Cerebellar nuclear complex (tissue), 1 donor: ENCODE data around the gene PNLIPRP1.

Experiments used
- DNase-seq, 2 experiments: peaks; one replicate each; lab custom pipeline; 2025; lab: John Stamatoyannopoulos, UW

The PNLIPRP1 gene

DNA sequence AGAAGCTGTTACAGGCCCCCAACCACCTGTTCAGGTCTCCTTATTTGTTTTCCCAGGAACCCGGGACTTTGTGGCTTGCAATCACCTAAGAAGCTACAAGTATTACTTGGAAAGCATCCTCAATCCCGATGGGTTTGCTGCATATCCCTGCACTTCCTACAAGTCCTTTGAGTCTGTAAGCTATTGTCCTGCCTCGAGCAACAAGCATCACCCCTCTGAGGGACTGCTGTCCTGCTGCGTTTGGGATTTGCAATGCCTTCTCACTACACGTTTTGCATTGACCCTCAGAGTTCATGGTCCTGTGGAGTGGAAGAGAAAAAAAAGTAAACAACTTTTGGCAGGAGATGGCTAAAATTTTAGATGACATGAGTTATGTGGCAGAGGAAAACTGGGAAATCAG is 9.2 kb downstream of the PNLIPRP1 start:
- no peak for DNase-seq

DNA sequence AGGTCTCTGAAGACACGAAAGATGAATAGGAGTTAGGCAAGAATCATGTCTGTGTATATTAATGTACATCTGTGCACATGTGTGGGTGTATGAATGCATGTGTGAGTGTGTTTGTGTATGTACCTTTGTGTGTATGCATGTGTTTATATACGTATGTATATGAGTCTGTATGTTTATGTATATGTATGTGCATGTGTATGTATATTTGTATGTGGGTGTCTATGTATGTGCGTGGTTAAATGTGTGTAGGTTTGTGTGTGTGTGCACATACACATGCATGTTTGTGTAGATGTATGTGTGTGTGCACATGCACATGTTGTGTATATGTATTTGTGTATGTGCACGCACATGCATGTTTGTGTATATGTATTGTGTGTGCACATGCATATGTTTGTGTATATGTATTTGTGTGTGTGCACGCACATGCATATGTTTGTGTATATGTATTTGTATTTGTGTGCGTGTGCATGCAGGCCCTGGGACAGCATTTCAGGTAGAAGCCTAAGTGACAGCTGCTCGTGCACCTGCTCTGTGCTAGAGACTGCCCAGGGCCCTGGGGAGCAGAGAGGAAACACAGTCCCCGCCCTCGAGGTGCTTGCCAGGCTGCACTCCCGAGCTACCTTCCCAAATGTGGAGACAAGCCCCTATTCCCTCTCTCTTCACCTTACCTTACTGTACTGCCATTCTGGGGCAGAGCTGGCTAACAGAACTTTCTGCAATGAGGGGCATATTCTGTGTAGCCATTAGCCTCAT is 12.1 kb downstream of the PNLIPRP1 start:
- no peak for DNase-seq

DNA sequence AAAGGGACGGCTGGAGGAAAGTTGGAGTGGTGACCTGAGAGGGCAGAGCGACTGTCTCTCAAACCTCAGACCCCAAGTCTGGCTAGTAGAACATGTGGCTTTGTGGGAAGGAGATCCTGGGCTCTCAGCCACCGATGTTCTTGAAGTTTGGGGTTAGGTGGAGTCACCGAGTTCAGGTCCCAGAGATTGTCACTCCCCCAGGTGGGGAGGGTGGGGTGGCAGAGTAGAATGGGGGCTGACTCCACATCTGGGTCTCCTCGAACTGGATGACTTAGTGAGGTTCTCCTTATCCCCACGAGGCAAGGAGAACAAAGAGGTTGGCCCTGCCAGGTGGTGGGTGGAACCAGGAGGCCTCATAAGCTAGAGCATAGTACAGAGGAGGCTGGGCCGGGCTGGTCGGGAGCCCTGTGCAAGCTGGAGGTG is 15.3 kb downstream of the PNLIPRP1 start:
- DNase-seq: no peak

GRCh38 chr10:116607336-116607735 is 16.6 kb downstream of the PNLIPRP1 start:
- no peak for DNase-seq

DNA sequence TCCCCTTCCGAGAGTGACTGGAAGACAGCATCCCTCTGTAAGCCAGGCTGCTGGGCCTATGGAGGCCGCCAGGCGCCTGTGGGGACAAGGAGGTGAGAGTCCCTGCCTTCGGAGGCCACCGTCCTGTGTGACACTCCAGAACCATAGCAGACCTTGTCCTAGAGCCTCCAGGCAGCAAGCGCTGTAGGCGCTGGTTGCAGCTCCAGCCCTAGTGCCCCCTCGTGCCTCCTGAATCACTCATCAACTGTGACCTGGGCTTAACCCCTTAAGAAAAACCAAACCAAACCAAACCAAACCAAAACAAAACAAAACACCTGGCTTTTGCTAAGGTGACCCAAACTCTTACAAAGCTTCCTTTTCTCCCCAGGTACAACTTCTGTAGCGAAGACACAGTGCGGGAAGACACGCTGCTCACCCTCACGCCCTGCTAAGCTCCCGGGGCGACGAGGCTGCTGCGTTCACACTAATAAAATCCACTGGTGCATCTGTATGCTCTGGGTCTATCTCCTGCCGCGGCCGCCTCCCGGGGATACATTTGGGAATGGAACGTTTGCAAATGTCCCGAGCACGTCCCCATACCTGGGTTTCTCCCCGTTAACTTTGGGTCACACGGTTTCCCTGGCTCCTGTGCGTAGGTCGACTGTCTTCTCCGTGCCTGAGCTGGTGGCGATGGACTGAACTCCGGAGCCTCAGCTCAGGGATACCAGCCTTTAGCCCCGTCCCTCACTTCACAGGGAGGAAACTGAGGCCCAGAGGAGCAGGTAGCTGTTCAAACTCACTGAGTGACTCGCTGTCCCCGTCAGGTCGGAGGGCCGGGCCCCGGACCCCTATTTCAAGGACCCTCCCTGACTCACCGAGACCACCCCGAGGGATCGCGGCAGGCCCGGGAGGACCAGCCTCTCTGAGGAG is 18.2 kb downstream of the PNLIPRP1 start:
- DNase-seq: no peak

GRCh38 chr10:116610443-116611152 is 19.8 kb downstream of the PNLIPRP1 start:
- DNase-seq: no peak

- no peak for DNase-seq
Measured at GRCh38 chr10:116611153-116611545, 20.4 kb downstream of the PNLIPRP1 start.

DNA sequence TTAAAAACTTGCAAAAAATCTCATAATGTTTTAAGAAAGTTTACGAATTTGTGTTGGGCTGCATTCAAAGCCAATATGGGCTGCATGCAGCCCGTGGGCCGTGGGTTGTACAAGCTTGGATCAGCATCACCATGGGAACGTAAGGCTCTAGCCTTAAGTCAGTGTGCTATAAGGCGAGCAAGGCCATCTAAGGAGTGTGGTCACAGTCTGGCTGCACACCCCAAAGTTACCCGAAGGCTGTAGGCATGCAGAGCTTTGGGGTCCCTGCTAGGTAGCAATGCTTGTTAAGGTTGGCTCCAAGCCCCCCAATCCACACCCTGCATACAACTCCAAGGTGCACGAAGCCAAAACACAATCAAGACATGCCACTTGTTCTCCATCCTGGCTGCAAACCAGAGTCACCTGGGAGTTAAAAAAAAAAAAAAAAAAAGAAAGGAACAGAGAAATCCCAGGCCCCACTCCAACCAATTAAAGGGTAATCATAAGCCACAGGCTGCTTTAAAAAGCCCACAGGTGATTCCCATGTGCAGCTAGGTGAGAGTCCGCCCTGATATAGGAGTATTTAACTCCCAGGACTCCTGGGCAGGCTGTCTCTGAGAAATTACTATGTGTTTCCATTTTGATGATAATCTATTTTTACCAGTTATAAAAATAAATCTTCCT is 21.5 kb downstream of the PNLIPRP1 start:
- no peak for DNase-seq

DNA sequence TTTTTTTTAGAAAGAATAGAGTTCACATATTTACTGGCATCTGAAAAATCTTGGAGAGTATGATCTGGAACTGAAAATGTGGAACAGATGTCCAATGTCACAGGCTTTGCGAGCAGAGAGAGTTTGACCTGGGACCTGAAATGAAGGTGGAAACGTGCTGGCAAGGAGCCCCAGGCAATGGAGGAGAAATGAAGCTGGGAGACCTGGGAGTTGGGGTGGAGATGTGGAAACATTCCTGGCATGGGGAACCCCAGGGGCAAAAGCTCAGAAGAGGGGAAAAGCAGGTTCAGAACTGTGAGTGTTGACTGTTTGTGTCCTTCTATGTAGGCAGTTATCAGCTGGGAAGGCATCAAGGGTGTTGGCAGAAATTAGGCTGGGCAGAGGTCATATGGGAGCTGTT is 22.7 kb downstream of the PNLIPRP1 start:
- DNase-seq: no peak

DNA sequence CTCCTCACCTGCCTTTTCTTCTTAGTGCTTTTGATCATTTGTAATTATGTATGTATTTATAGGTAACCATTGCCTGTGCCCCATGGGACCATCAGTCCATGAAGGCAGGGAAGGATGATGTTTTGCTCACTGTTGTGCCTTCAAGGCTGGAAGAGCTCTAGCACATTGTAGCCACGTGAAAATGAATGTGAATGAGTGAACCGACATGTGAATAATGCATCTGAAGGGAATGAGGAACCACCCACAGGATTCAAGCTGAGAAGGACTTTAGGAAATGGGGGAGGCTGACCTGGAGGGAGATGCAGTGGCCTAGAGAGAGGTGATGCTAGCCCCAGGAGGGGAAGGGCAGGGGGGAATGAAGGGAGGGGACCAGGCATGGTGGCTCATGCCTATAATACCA is 24.0 kb downstream of the PNLIPRP1 start:
- no peak for DNase-seq

GRCh38 chr10:116615199-116615776 is 24.5 kb downstream of the PNLIPRP1 start:
- DNase-seq: no peak

- no peak for DNase-seq
Measured at GRCh38 chr10:116620423-116621400, 30.0 kb downstream of the PNLIPRP1 start, which contains the start of gene PNLIPRP2. Gene PNLIPRP2 (plus strand): TSS chr10:116620953.

DNA sequence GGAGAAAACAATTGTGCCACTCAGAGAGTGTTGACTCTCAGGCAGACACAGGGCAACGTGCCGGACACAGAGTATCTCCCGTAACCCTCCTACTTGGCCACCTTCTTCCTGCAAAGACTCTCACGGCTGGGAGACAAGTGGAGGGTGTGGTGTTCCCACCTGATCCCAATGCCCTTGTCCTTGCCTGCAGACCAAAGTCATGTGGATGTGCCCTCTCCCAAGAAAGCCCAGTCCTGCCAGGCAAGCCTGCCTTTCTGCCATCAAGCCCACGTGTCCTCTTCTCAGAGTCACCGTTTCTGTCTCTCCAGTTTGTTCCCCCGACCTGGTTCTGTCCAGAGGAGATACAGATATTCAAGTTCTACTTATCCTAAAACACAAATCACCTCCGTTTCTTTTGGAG is 30.7 kb downstream of the PNLIPRP1 start:
- DNase-seq: no peak

- DNase-seq: no peak
Measured at GRCh38 chr10:116621934-116622655, 31.3 kb downstream of the PNLIPRP1 start.

GRCh38 chr10:116625845-116626244 is 35.1 kb downstream of the PNLIPRP1 start:
- DNase-seq: no peak

GRCh38 chr10:116626815-116627214 is 36.1 kb downstream of the PNLIPRP1 start:
- no peak for DNase-seq

GRCh38 chr10:116627386-116627933 is 36.7 kb downstream of the PNLIPRP1 start:
- no peak for DNase-seq

- no peak for DNase-seq
Measured at GRCh38 chr10:116629340-116629739, 38.6 kb downstream of the PNLIPRP1 start.

- DNase-seq: no peak
Measured at GRCh38 chr10:116630020-116630419, 39.3 kb downstream of the PNLIPRP1 start.
